Central memory CD8-positive, alpha-beta T cell (primary cell): ENCODE results near the gene DCLRE1A.
"Not testable (repeated sequence)": the region's sequence is repeated elsewhere in the genome, so short reads cannot be mapped to it uniquely, and the experiment has no call there.

Source experiments
- ATAC-seq: fragments of 150-1000 bp; cut with Tn5 transposase; replicated peaks from 2 replicates; pipeline ENCODE4 v1.10.0; 2022; ENCODE audit warnings: mild to moderate bottlenecking, moderate FRiP score, moderate number of reproducible peaks; ENCODE audit not compliant: poor library complexity, severe bottlenecking; ENCODE audit errors: extremely low read depth
- DNase-seq, 2 donors: peaks; one replicate each; pipeline ENCODE4 v3.0.0; 2021; ENCODE audit warnings: low spot score in 2 of 2
- H3K27ac Mint-ChIP-seq: one replicate; pipeline ENCODE4 v1.8.0; 2022; ENCODE audit warnings: low read depth, mild to moderate bottlenecking, moderate library complexity, mixed read lengths
- H3K27me3 Mint-ChIP-seq: one replicate; pipeline ENCODE4 v1.8.0; 2022; ENCODE audit warnings: mixed read lengths
- H3K36me3 Mint-ChIP-seq: one replicate; pipeline ENCODE4 v1.8.0; 2022; ENCODE audit warnings: mild to moderate bottlenecking, moderate library complexity, mixed read lengths; ENCODE audit not compliant: insufficient read depth
- H3K4me1 Mint-ChIP-seq: one replicate; pipeline ENCODE4 v1.8.0; 2022; ENCODE audit warnings: mixed read lengths
- H3K4me3 Mint-ChIP-seq: one replicate; pipeline ENCODE4 v1.8.0; 2022; ENCODE audit warnings: mild to moderate bottlenecking, moderate library complexity, mixed read lengths
- H3K9me3 Mint-ChIP-seq: one replicate; pipeline ENCODE4 v1.8.0; 2022; ENCODE audit warnings: mixed read lengths

Gene DCLRE1A

DNA sequence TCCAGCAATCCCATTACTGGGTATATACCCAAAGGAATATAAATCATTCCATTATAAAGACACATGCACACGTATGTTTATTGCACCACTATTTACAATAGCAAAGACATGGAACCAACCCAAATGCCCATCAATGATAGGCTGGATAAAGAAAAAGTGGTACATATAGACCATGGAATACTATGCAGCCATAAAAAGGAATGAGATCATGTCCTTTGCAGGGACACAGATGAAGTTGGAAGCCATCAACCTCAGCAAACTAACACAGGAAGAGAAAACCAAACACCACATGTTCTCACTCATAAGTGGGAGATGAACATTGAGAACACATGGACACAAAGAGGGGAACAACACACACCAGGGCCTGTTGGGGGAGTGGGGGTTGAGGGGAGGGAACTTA lies 39.2 kb downstream of the DCLRE1A start:
- not testable (repeated sequence) for H3K27ac Mint-ChIP-seq, H3K4me3 Mint-ChIP-seq, DNase-seq, H3K4me1 Mint-ChIP-seq, H3K36me3 Mint-ChIP-seq, H3K9me3 Mint-ChIP-seq, ATAC-seq
- H3K27me3 Mint-ChIP-seq: peaks cover 22% of the 10 kb centered on the region

DNA sequence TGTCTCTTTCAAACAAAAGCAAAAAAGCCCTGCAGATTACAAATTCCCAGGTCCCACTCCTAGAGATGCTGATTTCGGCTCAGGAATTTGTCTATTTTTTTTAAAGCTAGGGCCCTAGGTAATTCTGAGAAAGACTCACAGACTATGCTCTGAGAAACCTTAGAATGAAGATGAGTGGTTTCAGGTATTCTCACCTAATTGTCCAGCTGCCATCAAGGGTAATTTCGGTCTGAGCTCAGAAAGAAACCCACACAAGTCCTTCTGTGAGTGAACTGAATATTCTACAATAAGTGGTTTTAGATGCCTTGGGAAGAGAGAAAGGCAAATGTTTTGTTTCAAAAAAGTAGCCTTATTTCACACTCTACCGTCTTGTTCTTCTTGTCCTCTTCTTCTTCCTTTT lies 45.7 kb downstream of the DCLRE1A start:
- Mint-ChIP-seq H3K9me3 (no peaks in the 10 kb centered on the region), H3K27me3 (peaks cover 65% of the 10 kb centered on the region), H3K4me3 (no peak overlapping the region), H3K4me1 (no peaks in the 10 kb centered on the region), H3K36me3 (no peaks in the 10 kb centered on the region), H3K27ac (no peak overlapping the region)
- ATAC-seq (no peak), DNase-seq (no peak)

DNA sequence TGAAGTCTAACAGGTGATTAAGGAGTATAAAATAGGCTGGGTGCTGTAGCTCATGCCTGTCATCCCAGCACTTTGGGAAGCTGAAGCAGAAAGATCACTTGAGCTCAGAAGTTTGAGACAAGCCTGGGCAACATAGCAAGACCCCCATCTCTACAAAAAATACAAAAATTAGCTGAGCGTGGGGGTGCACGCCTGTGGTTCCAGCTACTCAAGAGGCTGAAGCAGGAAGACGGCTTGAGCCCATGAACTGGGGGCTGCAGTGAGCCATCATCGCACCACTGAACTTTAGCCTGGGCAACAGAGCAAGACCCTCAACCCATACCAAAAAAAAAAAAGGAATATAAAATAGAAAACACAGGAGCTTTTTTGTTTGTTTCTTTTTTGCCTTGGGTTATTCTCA lies 47.4 kb downstream of the DCLRE1A start:
- DNase-seq (no peak), ATAC-seq (no peak)
- Mint-ChIP-seq H3K4me1 (no peaks in the 10 kb centered on the region), H3K27me3 (peaks cover 57% of the 10 kb centered on the region), H3K36me3 (no peaks in the 10 kb centered on the region), H3K9me3 (no peaks in the 10 kb centered on the region), H3K27ac (no peak overlapping the region), H3K4me3 (no peak overlapping the region)

DNA sequence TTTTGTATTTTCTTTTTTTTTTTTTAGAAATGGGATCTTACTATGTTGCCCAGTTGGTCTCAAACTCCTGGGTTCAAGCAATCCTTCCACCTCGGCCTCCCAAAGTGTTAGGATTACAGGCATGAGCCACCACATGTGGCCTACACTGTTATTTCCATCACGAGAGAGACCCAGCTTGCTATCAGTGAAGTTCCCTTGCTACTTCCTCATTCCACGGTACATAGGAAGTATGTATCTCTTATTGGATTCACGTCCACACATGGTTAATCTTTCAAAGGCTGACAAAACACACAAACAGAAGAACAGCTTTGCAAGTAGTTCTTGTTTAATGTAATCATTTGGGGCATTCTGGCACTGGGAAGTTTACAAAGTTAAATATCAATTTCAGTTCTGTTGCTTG lies 50.9 kb downstream of the DCLRE1A start:
- H3K9me3 Mint-ChIP-seq: no peaks in the 10 kb centered on the region
- ATAC-seq (no peak), DNase-seq (no peak)
- no peak overlapping the region for H3K27ac Mint-ChIP-seq
- H3K36me3 Mint-ChIP-seq: no peaks in the 10 kb centered on the region
- no peak overlapping the region for H3K4me3 Mint-ChIP-seq
- no peaks in the 10 kb centered on the region for H3K4me1 Mint-ChIP-seq
- H3K27me3 Mint-ChIP-seq: peaks cover 33% of the 10 kb centered on the region

DNA sequence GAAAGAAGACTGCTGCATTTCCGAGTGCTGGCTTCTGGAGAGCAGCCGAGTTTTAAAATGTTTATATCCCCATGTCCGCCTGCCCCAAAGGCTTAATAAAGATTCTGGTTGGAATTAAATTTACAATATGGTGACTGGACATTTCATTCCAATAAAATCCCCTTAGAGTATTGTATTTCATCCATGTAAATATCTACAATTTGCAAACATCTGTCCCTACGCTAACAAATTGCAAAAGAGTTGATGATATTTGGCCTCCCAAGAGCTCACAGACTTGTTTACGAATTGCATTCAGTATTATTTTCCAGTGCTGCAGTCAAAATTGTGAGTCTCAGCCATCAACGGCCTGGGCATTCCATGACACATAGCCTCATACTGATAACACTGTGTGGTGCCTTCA lies 52.3 kb downstream of the DCLRE1A start:
- ATAC-seq (no peak), DNase-seq (no peak)
- Mint-ChIP-seq H3K4me1 (no peaks in the 10 kb centered on the region), H3K36me3 (no peaks in the 10 kb centered on the region), H3K9me3 (no peaks in the 10 kb centered on the region), H3K27ac (no peak overlapping the region), H3K4me3 (no peak overlapping the region), H3K27me3 (peaks cover 40% of the 10 kb centered on the region)

DNA sequence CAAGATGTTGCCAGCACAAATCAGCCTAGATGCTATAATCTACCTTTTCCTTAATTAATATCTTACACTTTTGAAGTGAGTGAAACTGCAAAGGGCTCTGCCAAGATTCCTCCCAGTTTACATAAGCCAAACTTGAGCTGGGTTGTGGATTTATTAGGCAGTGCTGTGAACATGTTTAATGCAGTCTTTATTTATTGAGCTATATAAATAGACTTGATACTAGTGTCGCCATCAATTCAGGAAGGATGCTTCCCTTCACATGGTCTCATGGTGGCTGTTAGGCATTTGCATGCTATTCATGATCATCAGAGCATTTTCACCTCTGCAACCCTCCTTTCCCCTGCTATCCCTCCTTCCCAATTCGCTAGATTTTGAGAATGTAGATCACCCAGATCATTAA lies 62.2 kb downstream of the DCLRE1A start:
- ATAC-seq (no peak), DNase-seq (no peak)
- Mint-ChIP-seq H3K9me3 (no peaks in the 10 kb centered on the region), H3K36me3 (no peaks in the 10 kb centered on the region), H3K27me3 (peaks cover 62% of the 10 kb centered on the region), H3K27ac (no peak overlapping the region), H3K4me1 (no peaks in the 10 kb centered on the region), H3K4me3 (no peak overlapping the region)

DNA sequence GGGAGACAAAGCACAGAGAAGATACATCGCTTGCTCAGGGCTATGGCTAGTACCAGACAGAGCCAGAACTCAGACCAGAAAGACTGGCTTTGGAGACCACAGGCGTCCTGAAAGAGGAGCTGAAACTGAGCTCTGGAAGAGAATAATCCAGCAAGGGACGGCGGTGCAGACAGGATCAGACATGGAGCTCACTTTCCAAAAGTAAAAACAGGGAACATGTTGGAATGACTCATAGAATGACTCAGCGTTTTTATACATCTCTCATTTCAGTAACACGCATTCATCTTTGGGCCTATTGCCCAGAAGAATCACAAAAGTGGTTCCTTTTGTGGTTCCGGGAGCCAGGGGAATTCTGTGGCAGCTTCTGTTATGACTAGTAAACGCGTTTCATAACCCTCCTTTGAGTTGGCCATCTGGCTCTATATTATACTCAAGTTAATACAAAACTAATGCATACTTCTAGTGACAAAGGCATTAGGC lies 65.2 kb downstream of the DCLRE1A start:
- H3K27ac Mint-ChIP-seq: no peak overlapping the region
- no peak overlapping the region for H3K4me3 Mint-ChIP-seq
- ATAC-seq (no peak), DNase-seq (no peak)
- H3K4me1 Mint-ChIP-seq: no peaks in the 10 kb centered on the region
- no peaks in the 10 kb centered on the region for H3K9me3 Mint-ChIP-seq
- H3K27me3 Mint-ChIP-seq: peaks cover 31% of the 10 kb centered on the region
- peaks cover 2% of the 10 kb centered on the region for H3K36me3 Mint-ChIP-seq
